GM21367 (cell line): Measurements from ENCODE around the gene MISP.

Experiments
- ATAC-seq: cut with Tn5 transposase; IDR thresholded peaks from one replicate; pipeline ENCODE4 v1.9.1; 2021; ENCODE audit not compliant: unreplicated experiment

The MISP gene

DNA sequence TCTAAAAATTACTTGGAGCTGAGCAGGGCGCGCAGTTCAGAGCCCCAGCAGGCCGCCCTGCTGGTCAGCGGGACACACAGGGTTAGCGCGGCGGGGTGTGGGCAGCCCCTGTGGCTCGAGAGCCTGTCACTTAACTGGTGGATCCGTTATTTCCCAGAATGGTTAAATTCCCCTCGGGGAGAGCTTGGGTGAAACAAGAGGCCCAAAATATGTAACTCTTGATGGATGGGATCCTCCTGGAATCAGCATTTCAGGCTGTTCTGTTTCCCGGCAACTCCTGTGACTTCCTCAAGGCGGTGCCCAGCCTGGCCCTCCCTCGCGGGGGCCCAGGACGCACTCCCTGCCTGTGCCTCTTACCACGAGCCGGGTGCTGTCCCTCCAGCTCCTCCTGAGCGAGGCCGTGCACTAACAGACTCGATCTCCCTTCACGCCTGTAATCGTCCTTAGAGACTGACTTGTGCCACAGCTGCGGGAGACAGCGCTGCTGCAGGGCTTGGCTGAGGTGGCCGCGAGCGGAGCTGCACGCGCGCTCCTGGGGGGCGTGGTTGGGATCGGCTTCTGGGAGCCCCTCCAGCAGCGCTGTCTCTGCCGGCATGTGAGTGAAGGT is 56.0 kb downstream of the MISP start:
- ATAC-seq: no peak

GRCh38 chr19:807627-808422 is 56.9 kb downstream of the MISP start:
- ATAC-seq: no peak

DNA sequence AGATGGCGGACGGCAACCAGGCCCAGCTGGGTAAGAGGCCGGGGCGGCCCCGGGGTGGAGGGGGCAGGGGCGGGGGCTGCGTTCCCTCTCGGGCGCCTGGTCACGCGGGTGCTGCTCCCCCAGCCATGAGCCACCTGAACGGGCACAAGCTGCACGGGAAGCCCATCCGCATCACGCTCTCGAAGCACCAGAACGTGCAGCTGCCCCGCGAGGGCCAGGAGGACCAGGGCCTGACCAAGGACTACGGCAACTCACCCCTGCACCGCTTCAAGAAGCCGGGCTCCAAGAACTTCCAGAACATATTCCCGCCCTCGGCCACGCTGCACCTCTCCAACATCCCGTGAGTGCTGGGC is 57.5 kb downstream of the MISP start:
- no peak for ATAC-seq

GRCh38 chr19:810077-810855 is 59.4 kb downstream of the MISP start:
- no peak for ATAC-seq

- ATAC-seq: no peak
Observed at GRCh38 chr19:810883-811489, 60.1 kb downstream of the MISP start.

- no peak for ATAC-seq
Observed at GRCh38 chr19:811506-812048, 60.7 kb downstream of the MISP start.

GRCh38 chr19:812049-812746 is 61.3 kb downstream of the MISP start:
- ATAC-seq: no peak

DNA sequence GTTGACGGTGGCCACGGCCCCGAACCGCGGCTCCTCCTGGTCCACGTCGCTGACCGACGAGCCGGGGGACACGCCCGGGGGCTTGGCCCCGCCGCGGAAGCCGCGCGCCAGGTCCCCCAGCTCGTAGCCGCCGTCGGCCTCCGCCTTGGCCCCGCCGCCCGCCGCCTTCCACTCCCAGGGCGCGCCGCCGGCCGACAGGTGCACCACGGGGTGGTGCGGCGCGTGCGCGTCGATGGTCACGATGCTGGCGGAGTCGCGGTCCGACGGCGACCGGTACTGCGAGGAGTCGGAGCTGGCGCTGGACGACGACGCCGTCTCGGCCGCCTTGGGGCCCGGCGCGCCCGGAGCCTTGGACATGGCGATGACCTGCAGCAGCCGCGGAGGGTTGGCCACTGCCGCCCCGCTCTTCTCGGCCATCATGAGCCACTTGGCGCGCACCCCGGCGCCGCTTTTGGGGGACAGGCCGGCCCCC is 61.9 kb downstream of the MISP start:
- no peak for ATAC-seq

DNA sequence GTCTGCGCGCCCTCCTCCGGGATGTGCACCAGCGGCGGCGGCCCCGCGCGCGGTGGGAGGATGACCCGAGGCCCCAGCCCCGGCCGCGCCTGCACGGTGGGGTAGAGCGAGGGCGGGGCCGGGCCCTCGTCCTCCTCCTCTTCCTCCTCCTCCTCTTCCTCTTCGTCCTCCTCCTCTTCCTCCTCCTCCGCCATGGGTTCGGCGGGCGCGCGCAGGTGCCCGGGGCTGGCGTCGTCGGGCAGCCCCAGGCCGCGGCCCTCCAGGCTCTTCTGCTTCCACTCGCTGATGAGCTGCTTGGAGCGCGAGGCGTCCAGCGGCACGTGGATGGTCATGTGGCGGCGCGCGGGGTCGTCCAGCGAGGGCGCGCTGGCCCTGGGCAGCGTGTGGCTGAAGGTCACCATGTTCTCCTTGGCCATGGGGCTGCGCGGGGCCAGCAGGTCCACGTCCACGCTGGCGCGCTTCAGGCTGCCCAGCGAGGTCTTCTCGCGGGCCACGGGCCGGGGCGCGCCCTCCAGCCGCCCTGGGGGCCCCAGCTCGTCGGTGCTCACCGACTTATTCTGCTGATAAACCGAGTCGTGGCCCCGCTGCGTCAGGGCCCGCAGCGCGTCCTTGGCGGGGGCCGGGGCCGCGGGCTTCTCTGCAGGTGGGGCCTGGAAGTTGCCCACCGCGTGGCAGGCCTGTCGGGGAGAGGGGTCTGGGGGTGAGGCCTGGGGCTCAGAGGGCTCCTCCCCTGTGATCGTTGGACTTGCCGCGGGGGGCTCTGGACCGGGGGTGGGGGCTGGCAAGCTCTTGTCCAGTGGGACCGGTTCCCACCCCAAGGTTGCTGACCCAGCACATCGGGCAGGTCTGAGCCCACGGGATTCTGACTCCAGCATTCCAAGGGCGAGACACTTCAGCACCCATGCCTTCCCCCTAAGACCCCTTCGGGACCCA is 62.6 kb downstream of the MISP start:
- no peak for ATAC-seq
